Measurements from ENCODE around the gene NPHS1.
"Not testable (repeated sequence)": the region's sequence is repeated elsewhere in the genome, so short reads cannot be mapped to it uniquely, and the experiment has no call there.

NPHS1 gene, protein sequence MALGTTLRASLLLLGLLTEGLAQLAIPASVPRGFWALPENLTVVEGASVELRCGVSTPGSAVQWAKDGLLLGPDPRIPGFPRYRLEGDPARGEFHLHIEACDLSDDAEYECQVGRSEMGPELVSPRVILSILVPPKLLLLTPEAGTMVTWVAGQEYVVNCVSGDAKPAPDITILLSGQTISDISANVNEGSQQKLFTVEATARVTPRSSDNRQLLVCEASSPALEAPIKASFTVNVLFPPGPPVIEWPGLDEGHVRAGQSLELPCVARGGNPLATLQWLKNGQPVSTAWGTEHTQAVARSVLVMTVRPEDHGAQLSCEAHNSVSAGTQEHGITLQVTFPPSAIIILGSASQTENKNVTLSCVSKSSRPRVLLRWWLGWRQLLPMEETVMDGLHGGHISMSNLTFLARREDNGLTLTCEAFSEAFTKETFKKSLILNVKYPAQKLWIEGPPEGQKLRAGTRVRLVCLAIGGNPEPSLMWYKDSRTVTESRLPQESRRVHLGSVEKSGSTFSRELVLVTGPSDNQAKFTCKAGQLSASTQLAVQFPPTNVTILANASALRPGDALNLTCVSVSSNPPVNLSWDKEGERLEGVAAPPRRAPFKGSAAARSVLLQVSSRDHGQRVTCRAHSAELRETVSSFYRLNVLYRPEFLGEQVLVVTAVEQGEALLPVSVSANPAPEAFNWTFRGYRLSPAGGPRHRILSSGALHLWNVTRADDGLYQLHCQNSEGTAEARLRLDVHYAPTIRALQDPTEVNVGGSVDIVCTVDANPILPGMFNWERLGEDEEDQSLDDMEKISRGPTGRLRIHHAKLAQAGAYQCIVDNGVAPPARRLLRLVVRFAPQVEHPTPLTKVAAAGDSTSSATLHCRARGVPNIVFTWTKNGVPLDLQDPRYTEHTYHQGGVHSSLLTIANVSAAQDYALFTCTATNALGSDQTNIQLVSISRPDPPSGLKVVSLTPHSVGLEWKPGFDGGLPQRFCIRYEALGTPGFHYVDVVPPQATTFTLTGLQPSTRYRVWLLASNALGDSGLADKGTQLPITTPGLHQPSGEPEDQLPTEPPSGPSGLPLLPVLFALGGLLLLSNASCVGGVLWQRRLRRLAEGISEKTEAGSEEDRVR (N-terminal part only)

DNA sequence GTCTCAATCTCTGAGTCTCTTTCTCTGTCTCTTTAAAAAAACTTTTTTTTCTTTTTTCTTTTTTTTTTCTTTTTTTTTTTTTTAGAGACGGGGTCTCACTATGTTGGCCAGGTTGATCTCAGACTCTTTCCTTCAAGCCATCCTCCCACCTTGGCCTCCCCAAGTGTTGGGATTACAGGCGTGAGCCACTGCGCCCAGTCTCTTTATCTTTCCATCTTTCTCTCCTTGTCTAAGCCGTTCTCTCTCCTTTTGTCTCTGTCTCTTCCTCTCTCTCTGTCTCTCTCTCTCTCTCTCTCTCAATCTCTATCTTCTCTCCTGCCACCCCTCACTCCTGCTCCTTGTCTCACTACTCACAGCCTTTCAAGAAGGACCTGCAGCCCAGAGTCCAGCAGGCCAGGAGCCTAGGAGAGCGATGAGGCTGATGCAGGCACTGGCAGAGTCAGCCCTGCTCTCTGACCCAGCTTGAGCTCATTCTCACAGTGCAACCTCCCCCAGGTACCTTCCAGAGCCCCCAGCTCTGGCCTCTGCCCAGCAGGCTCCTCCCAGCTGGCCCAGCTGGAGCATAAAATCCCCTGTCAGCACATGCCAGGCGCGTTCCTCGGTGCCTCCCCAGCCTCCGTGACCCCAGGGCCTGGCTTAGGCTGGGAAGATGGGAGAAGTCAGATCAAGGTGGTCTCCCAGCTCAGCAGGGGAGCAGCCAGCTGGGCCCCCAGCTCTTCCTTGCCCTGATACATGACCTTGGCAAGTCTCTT, at the start of gene NPHS1:
TSS of gene NPHS1 (minus strand) at position 476 of the 752 bp plus-strand sequence. CDS start 667 bp downstream, outside the sequence.
- Mint-ChIP-seq H3K4me3 (peak within 1 kb of the TSS; percentile 3), H3K4me1 (ENCODE audit: low read depth) (peaks cover 9% of the 10 kb centered on the region), H3K27me3 (peaks cover 12% of the 10 kb centered on the region), H3K27ac (no peak within 1 kb of the TSS), H3K9me3 (ENCODE audit: low read depth) (no peaks in the 10 kb centered on the region), H3K36me3 (no peaks in the 10 kb centered on the region)

DNA sequence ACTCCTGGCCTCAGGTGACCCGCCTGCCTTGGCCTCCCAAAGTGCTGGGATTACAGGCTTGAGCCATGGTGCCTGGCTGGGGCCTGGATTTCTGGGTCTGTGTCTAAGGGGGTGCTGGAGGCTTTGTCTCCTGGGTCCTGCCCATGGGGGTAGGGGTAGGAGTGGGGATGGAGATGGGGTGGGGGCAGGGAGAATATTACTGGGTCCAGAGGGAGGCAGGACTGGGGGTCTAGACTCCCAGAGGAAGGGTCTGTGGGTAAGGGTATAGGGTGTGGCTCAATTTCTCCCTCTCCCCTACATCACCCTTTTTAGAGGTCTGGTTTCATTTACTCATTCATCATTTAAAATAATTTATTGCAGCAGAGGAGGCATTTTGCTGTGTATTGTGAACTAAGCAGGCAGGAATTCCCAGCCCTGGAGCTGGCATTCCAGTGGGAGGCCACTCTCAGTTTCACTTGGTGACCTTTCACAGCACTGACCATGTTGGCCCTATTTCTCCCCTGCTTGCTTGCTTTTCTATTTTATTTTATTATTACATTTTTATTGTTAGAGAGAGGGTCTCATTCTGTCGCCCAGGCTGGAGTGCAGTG, 48.8 kb upstream of the NPHS1 start:
- Mint-ChIP-seq H3K9me3 (ENCODE audit: low read depth) (no peaks in the 10 kb centered on the region), H3K27ac (peak overlapping the region; percentile 89), H3K36me3 (no peaks in the 10 kb centered on the region), H3K4me1 (ENCODE audit: low read depth) (peaks cover 47% of the 10 kb centered on the region), H3K27me3 (no peaks in the 10 kb centered on the region), H3K4me3 (peak overlapping the region; percentile 96)

DNA sequence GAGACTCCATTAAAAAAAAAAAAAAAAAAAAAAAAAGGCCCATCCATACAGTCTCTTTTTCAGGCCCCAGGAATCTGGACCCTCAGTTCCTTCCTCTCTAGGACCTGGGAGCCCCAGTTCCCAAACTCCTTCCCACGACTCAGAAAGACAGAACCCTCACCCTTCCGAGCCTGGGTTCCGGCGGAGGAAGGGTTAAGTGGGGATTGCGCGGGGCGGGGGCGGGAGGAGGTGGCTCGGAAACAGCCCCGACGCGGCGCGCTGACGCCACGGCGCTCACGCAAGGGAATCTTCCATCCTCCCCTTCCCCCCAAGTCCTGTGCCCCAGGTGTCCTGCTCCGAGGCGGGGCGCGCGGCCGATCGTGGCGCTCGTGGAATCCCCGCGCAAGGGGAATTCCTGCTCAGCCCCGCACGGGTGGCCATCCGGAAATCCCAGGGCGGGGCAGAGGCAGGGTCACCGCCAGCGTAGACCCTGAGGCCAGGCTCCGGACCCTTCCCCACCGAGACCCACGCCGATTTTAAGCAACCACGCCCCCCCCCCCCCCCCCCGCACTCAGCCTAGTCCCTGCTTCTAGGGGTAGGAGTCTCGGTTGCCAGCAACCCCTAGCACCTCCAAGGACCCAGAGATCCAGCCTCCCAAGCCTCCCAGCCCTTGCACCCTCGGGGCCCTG, 47.4 kb upstream of the NPHS1 start:
- Mint-ChIP-seq H3K27ac (peak overlapping the region; percentile 92), H3K4me3 (peak overlapping the region; percentile 96), H3K36me3 (no peaks in the 10 kb centered on the region), H3K27me3 (no peaks in the 10 kb centered on the region), H3K9me3 (ENCODE audit: low read depth) (no peaks in the 10 kb centered on the region), H3K4me1 (ENCODE audit: low read depth) (peaks cover 49% of the 10 kb centered on the region)

DNA sequence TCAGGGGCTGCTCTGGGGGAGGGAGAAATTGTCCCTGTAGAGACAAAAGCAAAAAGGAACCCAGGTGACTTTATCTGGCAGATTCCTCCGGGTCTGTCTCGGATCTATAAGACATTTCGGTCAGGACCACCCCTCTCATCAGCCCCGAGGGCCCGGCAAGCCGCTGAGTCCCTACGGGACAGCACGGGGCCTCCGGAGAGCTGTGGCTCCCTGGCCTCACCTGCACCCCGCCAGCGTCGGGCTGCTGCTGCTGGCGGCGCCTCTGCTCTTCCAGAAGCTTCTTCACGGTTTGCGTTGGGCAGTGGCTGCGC, 46.1 kb upstream of the NPHS1 start:
- no peaks in the 10 kb centered on the region for H3K9me3 Mint-ChIP-seq (ENCODE audit: low read depth)
- H3K27ac Mint-ChIP-seq: peak overlapping the region; percentile 92
- peaks cover 39% of the 10 kb centered on the region for H3K4me1 Mint-ChIP-seq (ENCODE audit: low read depth)
- peak overlapping the region; percentile 96 for H3K4me3 Mint-ChIP-seq
- H3K27me3 Mint-ChIP-seq: no peaks in the 10 kb centered on the region
- H3K36me3 Mint-ChIP-seq: no peaks in the 10 kb centered on the region

DNA sequence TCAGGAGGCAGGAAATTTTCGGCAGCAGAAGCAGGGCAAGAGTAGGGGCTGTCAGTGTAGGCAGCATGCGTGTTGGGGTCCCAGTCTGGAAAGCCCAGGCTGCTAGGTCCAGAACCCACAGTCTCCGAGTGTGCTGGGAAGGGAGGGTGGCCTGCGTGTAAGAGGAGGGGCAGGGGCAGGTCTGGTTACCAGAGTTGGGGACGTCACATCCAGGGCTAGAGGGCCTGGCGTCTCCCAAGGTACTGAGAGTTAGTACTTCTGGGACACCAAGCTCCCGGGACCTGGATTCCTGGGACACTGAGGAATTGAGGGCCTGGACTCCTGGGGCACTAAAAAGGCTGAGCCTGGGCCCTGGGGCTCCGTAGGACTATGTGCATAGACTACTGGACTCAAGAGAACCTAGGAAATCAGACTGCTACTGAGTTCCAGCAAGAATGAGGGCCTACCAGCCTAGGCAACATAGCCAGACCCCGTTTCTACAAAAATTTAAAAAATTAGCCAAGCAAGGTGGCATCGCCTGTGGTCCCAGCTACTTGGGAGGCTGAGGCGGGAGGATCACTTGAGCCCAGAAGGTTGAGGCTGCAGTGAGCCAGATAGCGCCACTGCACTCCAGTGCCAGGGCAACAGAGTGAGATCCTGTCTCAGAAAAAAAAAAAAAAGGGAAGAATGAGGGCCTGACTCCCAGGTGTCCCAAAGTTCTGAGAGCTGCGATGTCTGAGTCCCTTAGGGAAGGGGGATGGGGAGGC, 45.6 kb upstream of the NPHS1 start:
- Mint-ChIP-seq H3K4me1 (ENCODE audit: low read depth) (peaks cover 36% of the 10 kb centered on the region), H3K9me3 (ENCODE audit: low read depth) (no peaks in the 10 kb centered on the region), H3K36me3 (peaks cover 2% of the 10 kb centered on the region), H3K27me3 (no peaks in the 10 kb centered on the region), H3K27ac (peak overlapping the region; percentile 54), H3K4me3 (peak overlapping the region; percentile 96)

DNA sequence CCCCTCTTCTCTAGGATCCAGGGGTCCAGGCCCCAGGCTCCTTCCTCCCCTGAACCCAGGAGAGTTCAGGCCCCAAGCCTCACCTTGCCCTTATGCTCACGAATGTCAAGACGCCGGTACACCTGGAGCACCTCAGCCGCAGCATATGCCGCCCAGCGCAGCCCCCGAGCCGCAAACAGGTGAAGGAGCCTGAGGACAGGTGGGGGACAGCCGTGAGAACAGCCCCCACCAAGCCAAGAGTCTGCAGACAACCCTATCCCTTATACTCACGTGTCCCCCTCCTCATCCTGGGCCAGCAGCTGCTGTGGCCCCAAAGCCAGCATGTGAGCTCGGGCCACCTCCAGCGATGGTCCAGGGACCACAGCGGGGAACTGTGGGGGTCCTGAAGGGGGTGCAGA, 44.3 kb upstream of the NPHS1 start:
- H3K36me3 Mint-ChIP-seq: peaks cover 4% of the 10 kb centered on the region
- H3K4me1 Mint-ChIP-seq (ENCODE audit: low read depth): peaks cover 28% of the 10 kb centered on the region
- no peaks in the 10 kb centered on the region for H3K27me3 Mint-ChIP-seq
- H3K9me3 Mint-ChIP-seq (ENCODE audit: low read depth): no peaks in the 10 kb centered on the region
- H3K27ac Mint-ChIP-seq: no peak overlapping the region
- H3K4me3 Mint-ChIP-seq: peak overlapping the region; percentile 96

DNA sequence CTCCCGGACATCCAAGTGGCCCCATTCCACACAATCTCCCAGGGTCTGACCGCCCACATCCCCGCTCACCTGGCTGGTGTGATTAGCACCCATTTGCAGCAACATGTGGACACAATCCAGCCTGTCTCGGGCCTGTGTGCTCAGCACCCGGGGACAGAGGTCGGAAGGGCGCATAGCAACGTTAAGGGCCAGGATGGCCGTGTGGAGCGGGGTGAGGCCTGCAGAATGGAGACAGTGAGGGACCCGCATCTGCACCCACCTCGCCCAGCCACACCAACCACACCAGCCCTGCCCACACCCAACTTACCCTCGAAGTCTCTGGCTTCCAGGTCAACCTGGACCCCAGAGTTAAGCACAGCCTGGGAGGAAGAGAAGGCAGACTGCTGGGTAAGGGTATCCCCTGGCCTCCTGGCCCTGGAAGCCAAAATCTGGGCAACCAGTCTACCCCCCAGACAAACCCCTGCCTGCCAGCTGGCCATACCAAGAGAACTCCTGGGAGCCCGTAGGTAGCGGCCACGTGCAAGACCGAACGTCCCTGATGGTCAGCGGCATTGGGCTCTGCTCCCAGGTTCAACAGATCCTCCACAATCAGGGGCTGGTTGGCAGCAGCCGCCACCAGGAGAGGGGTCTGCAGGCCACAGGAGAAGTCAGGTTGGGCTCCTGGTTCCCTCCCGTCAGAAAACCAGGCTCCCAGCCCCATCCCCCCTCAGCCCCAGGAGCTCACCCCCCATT, 43.8 kb upstream of the NPHS1 start:
- Mint-ChIP-seq H3K27ac (no peak overlapping the region), H3K4me1 (ENCODE audit: low read depth) (peaks cover 26% of the 10 kb centered on the region), H3K4me3 (peak overlapping the region; percentile 96)

DNA sequence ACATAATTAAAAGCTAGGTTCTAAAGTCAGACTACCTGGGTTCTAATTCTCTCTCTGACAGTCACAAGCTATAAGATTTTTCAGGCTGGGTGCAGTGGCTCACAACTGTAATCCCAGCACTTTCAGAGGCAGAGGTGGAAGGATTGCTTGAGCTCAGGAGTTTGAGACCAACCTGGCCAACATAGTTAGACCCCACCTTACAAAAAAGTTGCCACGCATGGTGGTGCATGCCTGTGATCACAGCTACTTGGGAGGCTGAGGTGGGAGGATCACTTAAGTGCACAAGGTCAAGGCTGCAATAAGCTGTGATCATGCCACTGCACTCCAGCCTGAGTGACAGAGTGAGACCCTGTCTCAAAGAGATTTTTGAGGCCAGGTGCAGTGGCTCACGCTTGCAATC, 42.0 kb upstream of the NPHS1 start:
- no peaks in the 10 kb centered on the region for H3K27me3 Mint-ChIP-seq
- H3K4me3 Mint-ChIP-seq: peak overlapping the region; percentile 10
- no peaks in the 10 kb centered on the region for H3K9me3 Mint-ChIP-seq (ENCODE audit: low read depth)
- peaks cover 6% of the 10 kb centered on the region for H3K36me3 Mint-ChIP-seq
- H3K4me1 Mint-ChIP-seq (ENCODE audit: low read depth): peaks cover 26% of the 10 kb centered on the region
- H3K27ac Mint-ChIP-seq: peak overlapping the region; percentile 41

More for the DNA sequence above, 43.8 kb upstream of the NPHS1 start:
- Mint-ChIP-seq H3K27me3 (no peaks in the 10 kb centered on the region), H3K9me3 (ENCODE audit: low read depth) (no peaks in the 10 kb centered on the region), H3K36me3 (peaks cover 4% of the 10 kb centered on the region)

DNA sequence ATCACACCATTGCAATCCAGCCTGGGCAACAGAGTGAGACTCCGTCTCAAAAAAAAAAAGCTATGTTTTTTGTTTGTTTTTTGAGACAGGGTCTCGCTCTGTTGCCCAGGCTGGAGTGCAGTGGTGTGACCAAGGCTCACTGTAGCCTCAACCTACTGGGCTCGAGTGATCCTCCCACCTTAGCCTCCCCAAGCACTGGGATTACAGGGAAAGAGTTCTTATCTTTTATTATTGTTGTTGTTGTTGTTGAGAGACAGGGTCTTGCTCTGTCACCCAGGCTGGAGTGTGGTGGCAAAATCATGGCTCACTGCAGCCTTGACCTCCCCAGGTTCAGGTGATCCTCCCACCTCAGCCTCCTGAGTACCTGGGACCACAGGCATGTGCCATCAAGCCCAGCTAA, 39.5 kb upstream of the NPHS1 start:
- not testable (repeated sequence) for H3K4me3 Mint-ChIP-seq; H3K9me3 Mint-ChIP-seq (ENCODE audit: low read depth); H3K27ac Mint-ChIP-seq; H3K27me3 Mint-ChIP-seq
- Mint-ChIP-seq H3K36me3 (peaks cover 15% of the 10 kb centered on the region), H3K4me1 (ENCODE audit: low read depth) (peaks cover 19% of the 10 kb centered on the region)

DNA sequence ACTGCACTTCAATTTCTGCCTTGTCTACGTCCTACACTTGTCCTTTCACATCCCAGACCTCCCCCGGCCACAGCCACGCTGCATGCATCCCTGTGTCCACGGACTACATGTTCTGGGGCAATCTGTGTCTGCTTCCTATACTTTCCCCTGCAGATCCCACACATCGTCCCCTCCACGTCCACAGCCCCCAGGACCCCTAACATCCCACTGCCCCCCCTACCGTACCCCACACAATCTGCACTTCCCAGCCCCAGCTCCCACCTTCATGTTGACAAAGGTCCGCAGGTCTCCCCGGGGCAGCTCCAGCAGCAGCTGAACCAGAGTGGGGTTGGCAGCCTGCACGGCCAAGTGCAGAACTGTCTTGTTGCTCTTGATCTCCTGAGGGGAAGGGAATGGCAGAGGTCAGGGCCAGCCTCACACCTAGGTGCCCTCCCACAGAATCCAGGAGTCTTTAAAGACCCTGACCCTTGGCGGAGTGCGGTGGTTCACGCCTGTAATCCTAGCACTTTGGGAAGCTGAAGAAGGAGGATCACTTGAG, 37.9 kb upstream of the NPHS1 start:
- H3K4me3 Mint-ChIP-seq: no peak overlapping the region
- H3K9me3 Mint-ChIP-seq (ENCODE audit: low read depth): no peaks in the 10 kb centered on the region
- H3K27me3 Mint-ChIP-seq: no peaks in the 10 kb centered on the region
- H3K4me1 Mint-ChIP-seq (ENCODE audit: low read depth): peaks cover 12% of the 10 kb centered on the region
- peaks cover 15% of the 10 kb centered on the region for H3K36me3 Mint-ChIP-seq
- H3K27ac Mint-ChIP-seq: no peak overlapping the region

DNA sequence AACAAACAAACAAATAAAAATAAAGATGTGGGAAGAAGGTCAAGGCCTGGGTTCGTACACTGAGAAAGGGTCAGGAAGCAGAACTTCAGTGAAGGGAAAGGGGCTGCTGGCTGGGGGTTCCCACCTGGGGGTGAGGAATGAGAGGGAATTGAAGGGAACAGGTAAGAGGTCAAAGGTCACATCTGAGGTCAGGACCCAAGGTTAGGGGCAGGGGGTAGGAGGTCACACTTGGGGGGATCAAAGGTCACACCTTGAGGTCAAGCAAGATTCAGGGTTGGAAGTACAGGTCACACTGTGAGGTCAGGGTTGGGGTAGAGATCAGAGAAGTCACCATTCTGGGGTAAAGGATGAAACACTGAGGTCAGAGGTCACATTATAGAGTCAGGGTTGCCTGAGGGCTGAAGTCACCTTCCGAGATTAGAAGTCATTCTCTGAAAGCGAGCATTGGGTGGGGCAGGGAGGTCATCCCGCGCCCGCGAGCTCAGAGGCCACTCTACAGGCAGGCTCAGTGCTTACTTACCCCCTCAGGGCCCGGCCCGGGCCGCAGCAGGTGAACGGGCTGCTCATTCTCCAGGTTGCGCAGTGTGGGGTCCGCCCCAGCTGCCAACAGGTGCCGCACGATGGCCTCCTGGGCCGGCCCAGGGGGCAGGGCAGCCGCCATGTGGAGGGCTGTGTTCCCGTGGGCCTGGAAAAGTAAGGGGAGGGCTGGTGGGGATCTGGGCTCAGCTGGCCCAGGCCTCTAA, 37.2 kb upstream of the NPHS1 start:
- H3K27ac Mint-ChIP-seq: peak overlapping the region; percentile 23
- peaks cover 15% of the 10 kb centered on the region for H3K36me3 Mint-ChIP-seq
- no peaks in the 10 kb centered on the region for H3K9me3 Mint-ChIP-seq (ENCODE audit: low read depth)
- H3K4me3 Mint-ChIP-seq: no peak overlapping the region
- no peaks in the 10 kb centered on the region for H3K27me3 Mint-ChIP-seq
- H3K4me1 Mint-ChIP-seq (ENCODE audit: low read depth): peaks cover 10% of the 10 kb centered on the region

DNA sequence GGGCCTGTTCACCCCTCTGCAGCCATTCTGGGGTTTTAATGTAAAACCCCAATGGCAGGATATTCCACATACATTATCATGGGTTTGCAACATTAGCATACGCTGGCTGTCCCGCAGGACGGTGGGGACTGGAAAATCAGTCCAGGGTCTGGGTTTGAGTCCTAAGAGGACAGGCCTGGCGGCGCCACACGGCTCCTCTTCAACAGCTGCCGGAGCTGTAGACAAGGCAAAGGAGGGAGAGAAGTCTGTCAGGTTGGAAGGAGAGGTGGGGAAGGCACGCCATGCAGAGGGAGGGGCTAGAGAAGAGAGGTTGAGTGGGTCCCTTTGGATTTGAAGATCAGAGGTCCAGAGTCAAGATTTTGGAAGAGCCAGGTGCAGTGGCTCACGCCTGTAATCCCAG, 36.1 kb upstream of the NPHS1 start:
- H3K9me3 Mint-ChIP-seq (ENCODE audit: low read depth): no peaks in the 10 kb centered on the region
- H3K36me3 Mint-ChIP-seq: peaks cover 15% of the 10 kb centered on the region
- H3K4me3 Mint-ChIP-seq: no peak overlapping the region
- H3K27ac Mint-ChIP-seq: peak overlapping the region; percentile 34
- H3K27me3 Mint-ChIP-seq: no peaks in the 10 kb centered on the region
- peaks cover 10% of the 10 kb centered on the region for H3K4me1 Mint-ChIP-seq (ENCODE audit: low read depth)

All from activated naive CD8-positive, alpha-beta T cell (primary cell).